IPS-NIHi7 (cell line): ENCODE data around the gene KCP.

Experiments used
- DNase-seq: peaks from one replicate; pipeline ENCODE4 v3.0.0; 2012; ENCODE audit warnings: mixed read lengths; ENCODE audit errors: extremely low spot score

The KCP gene

DNA sequence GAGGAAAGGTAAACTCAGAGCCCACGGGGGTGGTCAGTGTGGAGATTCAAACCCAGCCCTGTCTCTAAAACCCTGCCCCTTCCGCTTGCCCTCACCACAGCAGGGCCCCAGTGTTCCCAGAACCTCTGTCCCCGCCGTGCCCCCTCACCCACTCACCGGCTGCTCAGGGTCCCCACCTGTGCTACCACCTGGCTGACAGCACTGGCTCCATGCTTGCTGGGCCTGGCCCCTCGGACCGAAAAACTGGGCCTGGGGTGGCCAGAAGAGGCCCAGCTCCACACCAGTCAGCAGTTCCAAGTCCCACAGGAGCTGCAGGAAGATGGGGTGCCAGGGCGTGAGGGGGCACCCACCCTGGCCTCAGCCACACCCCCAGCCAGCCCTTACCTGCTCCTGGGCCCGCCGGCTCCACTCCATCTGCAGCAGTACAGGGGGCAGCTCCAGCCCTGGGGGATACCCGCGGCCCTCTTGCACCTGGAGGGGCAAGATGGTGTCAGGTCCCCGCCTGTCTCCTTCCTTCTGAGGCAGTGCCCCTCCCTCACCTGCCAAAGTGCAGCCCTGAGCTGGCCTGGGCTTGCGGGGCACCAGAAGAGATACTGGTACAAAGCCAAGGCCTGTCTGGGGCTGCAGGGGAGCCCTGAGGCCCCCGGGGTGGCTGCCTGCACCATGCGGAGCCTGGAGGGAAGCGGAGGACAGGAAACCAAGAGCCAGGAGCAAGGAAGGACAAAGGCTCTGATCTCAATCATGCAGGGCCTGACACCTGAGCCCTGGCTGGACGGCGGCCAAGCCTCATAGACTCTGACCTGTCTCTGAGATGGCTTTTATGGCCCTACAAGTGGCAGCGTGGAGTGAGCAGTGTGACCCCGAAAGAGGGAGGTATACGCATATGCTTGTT lies 36.1 kb downstream of the KCP start:
- no peak for DNase-seq

DNA sequence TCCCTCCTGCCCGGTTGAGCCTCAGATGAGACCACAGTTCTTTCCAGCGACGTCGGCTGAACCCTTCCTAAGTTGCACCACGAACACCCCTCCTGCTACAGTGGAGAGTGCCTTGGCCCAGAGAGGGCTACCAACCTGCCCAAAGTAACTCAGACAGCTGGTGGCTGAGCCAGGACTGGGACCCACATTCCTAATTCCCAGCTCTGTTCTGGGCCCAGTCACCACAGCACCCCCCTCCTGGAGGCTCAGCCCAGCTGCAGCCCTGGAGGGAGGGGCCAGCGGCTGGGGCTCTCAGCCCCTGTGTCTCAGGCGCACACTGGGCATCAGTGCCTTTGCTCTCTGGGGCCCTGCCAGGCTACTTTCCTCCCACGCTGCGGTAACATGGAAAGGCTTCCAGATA lies 37.3 kb downstream of the KCP start:
- no peak for DNase-seq

DNA sequence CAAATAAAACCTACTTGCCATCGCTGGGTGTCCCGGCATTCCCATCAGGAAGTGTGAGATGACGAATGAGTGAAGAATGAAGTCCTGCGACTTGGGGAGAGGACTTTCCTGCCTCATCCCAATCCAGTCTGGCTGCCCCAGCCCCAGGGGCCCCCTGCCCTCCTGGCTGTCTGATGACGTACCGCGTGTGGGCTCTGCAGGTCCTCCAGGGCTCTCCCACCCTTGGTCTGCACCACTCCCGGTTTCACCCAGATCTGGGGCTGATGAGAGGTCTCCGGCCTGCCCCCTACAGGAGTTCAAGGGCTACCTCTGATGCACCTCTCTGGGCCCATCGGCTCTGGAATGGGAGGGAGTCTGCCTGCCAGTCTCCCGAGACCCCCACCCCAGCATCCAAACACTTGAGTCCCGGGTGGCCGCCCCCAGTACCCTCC lies 38.1 kb downstream of the KCP start:
- DNase-seq, result no peak

DNA sequence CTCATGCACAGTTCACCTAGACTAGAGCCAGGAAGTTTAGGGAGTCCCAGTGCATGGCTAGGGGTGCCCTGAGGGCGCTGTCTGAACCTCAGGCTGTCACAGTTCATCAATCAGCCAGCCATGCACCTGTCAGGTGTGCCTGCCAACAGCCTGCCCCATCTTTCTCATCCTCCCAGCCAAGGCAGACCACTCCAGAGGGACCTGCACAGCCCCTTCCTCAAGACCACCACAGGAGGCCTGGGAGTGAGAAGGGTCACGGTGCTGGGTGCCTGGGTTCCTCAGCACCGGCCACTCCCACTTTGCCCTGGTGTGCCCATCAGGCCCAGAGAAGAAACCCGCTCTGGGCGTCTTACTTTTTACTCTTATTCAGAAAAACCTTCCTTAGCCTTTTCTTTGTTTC lies 39.5 kb downstream of the KCP start:
- DNase-seq, result no peak

DNA sequence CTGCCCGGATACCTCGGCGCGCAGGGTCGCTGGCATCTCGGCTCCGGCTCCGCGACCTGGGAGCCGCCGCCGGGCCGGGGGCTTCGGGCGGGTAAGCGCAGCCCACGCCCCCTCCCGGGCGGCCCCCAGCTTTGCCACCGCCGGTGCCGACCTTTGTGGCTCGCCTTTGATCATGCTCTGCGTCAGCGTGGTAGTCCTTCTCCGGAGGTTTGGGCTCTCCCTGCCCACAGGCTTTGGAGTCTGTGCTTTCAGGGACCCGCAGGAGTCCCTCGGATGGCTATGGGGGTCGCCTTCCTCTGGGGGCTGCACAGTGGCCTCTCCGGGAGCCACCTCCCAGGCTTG lies 40.6 kb downstream of the KCP start:
- no peak for DNase-seq

DNA sequence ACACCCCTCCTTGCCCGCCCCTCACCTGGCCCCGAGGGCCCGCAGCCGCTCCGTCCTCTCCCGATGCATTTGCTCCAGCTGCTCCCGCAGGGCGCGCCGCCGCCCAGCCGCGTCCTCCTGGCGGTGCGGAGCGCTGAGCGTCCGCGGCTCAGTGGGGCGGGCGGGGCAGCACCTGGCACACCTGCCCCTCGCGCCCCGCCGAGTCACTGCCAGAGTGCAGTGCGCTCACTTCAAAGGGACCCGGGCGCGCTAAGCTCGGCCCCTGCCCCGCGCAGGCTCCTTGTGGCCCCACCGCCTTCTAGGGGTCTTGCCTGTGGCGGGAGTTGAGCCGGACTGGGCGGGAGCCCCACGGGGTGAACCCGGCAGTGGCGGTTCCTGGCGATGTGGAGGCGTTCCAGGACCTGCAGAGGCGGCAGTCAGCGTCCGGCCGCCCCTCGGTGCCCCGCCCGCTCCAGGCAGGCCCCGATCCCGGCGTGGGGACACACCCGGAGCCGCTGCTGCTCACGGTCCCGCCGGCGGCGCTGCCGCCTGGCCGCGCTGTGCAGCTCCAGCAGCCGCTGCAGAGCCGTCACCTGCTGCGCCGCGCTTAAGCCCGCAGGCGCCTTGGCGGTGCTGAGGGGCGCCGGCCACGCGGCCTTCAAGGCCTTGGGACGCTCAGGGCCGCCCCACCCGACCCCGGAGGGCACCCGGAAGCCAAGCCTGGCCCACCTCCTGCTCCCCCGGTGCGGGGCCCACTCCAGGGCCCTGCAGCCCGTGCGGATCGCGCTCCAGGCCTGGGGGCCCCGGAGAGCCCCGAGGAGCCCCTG lies 41.2 kb downstream of the KCP start:
- DNase-seq, result no peak

DNA sequence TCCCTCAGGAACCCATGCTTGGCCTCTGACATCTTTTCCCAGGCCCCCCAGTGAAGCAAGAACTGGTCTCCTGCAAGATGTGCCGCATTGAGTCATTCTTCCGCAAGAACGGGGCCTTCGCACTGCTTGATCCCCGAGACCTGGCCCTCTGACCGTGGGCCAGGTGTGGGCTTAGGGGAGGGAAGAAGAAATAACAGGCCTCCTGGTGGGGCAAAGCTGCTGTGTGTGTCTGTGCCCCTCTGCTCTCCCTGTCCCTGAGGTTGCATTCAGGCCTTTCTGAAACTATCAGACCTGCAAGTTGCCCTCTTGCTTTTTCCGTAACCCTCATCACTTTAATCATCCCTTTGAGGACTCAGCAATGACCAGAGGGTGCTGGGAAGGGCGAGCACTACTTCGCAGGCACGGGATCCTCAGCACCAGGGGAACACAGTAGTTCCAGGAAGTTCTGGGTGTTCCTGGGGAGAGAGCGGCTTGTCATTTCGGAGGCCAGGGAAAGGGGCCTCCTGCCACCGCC lies 41.8 kb downstream of the KCP start:
- DNase-seq, result no peak

DNA sequence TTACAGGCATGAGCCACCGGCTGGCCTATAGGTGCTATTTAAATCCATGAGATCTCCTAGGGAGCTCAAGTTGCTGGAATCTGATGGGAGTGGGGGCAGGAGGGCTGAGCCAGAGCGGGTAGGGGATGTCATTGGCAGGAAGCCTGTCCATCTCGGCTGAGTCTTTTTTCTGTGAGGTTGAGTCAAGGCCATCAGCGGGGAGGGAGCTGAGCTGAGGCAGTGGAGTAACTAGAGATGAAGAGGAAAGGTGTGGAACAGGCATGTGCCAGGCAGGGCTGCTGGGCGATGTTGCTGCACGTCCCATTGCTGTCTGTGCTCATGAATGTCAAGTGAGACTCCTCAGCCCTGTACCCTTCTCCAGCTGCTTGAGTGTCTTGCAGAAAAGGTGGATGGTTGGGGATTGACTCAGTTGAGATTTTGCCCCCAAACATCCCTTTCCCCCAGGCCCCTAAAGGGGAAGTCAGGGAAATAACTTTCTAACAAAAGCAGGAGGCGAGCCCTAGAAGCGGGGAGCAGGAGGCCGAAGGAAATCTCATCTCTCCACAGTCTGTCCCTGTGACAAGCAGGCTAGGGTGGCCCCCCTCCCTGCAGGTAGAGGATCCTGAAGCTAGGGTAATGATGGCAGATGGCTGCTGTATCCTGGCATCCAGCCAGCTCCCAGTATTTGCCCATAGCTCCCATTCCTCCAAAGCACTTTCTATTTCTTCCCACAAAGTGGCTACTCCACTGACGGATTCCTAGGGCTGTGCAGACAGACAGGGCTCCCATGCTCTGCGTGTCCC lies 42.5 kb downstream of the KCP start:
- DNase-seq, result no peak

DNA sequence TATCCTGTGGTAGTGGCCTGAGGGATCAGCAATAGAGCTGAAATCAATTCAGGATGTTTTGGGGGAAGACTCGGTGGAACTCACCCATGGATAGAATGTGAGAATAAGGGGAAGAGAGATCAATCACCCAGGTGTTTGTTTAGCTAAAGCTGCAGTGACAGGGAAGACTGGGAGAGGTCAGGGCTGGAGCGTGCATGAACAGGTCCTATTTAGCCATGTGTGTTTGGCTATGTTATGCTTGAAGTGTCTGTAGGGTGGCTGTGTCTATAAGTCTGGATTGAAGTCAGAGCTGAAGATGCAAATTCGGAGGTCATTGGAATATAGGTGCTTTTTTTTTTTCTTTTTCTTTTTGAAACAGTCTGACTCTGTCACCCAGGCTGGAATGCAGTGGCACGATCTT lies 43.3 kb downstream of the KCP start:
- DNase-seq, result no peak

DNA sequence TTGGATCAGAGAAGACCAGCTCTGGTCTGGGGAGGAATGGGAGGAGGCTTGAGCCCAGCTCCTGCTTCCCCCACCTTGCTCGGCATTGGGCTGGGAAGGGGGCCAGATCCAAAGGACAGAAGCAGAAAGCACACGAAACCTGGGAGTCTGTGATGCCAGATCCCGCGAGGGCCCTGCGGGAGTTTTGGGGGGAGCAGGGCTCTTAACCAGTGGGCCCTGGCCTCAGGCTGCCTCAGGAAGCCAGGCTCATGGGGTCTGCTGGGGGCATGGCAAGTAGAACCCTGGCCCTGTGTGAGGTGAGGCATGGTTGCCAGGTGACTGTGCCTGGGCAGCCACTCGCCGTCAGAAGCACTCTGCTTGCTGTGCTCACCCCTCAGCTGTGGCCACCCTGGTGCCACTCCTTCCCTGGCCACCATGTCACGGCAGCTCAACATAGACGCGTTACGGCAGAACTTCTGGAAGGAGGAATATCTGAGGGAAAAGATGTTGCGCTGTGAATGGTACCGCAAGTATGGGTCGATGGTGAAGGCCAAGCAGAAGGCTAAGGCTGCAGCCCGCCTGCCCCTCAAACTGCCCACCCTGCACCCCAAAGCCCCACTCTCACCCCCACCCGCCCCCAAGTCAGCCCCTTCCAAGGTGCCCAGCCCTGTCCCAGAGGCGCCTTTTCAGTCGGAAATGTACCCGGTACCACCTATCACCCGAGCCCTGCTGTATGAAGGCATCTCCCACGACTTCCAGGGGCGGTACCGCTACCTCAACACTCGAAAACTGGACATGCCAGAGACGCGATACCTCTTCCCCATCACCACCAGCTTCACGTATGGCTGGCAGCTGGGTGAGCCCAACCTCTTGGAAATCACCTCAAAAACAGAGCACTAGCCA lies 44.3 kb downstream of the KCP start:
- no peak for DNase-seq

DNA sequence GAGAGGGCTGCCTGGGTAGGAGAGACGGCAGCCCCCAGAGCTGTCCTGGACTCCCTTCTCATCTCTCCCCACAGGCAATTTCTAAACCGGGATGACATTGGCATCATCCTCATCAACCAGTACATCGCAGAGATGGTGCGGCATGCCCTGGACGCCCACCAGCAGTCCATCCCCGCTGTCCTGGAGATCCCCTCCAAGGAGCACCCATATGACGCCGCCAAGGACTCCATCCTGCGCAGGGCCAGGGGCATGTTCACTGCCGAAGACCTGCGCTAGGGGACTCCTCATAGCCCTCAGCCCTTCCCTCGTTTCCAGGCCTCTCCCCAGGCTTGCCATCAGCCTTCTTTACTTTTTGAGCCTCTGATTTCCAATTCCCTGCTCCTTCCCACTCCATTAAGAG lies 45.2 kb downstream of the KCP start:
- DNase-seq, result no peak

DNA sequence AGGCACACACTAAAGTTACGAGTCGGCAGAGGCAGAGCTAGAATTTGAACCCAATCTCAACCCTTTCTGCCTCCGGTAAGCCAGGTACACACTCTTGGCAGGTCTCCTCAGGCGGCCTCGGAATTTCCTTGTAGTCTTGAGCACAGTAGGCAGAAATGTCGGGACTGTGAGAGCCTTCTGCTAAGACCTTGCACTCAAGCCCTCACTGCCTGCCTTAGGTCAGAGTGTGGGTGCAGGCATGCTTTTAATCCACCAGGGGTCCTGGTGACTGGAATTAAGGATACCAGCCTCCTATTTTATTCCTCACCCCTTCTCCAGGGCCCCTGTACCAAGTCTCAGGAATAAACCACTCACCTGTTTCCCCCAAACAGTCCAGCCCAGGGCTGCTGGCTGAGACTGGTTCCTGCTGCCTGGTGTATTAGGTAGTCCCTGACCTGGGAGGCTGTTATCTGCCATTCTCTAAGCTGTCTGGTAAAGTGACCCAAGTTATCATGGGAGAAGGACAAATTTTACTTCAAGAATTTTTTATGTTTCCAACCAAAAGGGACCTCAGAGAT lies 47.0 kb downstream of the KCP start:
- DNase-seq, result peak; percentile 56

DNA sequence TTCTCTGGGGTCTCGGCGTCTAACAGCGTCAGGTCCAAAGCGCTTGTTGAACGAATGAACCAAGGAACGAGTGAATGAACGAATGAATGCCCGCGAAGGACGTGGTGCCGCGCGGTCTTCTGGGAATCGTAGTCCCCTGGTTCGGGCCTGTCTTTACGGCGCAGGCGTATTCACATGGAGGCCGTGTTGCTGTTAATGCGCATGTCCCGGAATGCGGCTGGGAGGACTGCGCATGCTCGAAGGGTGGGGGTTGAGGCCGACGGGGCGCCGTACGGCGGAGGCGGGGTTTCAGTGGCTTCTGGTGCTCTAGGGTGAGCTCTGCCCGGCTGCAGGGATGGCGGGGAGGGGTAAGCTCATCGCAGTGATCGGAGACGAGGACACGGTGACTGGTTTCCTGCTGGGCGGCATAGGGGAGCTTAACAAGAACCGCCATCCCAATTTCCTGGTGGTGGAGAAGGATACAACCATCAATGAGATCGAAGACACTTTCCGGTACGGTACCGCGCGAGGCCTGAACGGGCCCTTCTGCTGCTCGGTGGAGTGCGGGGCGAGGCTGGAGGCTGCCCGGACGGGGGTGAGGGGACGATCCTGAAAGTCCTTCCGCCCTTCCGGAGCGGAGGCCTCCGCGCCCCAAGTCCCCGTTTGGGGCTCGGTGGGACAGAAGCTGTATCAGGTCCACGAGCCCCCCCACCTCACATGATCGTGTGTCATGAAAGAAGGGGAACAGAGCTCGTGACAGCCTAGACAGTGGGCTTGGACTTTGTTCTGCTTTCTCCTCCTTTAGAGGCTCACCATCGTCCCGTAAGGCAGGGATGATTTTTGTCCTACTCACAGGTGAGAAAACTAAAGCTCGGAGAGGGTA lies 47.7 kb downstream of the KCP start, which contains the start of gene ATP6V1F:
ATP6V1F (plus strand) TSS at position 286 of the 862 bp plus-strand sequence; CDS start at position 335, 49 bp downstream.
- peak; percentile 99 for DNase-seq

DNA sequence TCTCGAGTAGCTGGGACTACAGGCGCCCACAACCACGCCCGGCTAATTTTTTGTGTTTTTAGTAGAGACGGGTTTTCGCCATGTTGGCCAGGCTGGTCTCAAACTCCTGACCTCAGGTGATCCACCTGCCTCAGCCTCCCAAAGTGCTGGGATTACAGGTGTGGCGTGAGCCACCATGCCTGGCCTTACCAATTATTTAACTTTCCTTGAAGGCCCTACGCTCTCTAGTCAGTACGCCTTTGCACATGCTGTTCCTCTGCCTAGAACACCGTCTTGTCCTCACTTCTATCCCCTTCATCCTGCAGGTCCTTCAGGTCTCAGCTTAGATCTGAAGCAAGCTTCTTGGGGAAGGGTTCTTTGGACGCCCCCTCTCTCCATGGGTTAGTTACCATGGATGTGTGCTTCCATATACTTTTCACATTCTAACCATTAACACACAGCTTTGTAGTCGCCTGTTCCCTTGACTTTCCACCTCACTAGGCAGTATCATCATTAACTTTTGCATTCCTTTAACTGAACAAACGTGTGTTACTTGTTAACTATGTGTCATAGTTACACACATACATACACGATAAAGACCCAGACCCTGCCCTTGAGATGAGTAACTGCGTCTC lies 48.4 kb downstream of the KCP start:
- DNase-seq, result no peak

DNA sequence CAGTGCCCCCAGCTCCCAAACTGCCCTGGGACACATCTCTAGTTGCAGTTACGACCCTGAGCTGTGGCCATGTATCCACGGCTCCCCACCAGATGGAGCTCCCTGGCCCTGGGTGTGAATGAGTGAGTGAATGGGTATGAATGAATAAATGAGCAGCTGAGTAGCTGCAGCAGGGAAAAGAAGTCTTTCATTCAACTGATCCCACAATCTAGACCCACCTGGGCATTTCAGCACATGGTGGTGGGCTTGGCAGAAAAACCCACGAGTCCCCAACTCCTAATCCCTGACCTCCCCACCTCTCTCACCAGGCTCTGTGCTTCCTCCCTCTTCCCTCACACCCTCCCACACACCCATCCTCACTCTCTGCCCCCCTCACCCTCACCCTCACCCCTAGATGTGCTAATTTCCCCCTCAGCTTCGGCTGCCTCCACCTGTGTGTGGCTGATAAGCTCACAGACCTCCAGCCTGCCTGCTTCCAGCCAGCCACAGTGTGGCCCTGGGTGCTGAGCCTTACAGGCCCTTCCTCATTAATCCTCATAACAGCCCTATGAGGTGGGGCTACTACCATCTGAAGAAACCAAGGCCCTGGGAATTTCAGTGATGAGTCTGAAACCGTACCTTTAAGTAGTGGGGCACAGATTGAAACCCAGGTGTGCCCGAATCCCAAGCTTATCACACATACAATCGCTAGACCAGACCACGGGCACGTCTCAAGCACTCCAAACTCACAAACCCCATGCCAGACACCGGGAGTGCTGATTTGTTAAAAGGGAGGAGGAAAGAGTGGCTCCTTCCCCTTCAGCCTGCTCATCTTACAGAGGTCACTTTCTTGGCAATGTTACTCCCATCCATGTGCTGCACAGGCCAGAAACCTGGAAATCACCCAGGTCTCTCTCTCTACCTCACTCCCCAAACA lies 50.1 kb downstream of the KCP start:
- DNase-seq, result peak; percentile 52

DNA sequence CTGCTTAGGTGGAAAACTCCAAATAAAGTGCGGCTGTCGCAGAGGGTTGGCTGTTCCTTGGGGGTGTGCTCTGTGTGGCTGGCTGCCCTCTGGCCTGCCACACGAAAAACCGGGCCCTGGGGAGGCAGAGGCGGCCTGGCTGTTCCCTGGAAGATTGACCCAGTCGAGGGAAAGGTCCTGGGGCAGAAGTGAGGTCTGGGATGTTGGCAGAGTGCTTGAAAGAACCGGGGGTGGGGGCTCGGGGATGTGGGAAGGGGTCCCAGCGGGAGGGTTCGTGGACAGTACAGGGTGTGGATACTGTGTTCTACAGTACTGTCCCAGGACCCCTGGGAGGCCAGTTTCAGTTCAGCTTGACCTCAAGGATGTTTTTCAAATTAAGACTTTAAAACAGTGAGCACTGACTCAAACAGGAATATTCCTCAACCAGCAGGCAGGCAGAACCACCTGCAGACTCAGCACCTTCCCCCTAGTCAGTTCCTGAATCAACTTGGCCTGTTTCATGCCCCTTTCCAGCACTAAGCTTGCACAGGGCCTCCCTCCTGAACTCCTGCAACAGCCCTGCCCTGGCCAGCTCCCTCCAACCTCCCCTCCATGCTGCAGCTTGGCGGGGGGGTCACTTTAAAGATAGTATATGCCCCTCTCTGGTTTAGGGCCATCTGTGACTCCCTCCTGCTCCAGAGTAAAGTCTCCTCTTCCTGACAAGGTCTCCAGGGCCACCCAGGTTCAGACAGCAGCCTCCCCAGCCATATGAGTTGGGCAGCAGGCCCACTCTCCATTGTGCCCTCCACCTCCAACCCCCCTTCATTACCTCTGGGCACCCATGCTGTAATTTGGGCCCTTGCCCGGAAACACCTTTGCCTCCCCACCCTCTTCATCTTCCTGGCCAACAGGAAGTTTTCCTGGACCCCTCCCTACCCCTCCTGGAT lies 51.0 kb downstream of the KCP start:
- no peak for DNase-seq
